Activated CD4-positive, alpha-beta T cell treated with anti-CD3 and anti-CD28 coated beads for 4 hours (primary cell): ENCODE results near the gene TRMT61A.
A peak's percentile ranks its signal among the peaks of the same experiment; 100 is the strongest.

Experiments used
- DNase-seq, 2 donors: peaks; one replicate each; pipeline ENCODE4 v3.0.0-alpha.2; 2020

TRMT61A gene

DNA sequence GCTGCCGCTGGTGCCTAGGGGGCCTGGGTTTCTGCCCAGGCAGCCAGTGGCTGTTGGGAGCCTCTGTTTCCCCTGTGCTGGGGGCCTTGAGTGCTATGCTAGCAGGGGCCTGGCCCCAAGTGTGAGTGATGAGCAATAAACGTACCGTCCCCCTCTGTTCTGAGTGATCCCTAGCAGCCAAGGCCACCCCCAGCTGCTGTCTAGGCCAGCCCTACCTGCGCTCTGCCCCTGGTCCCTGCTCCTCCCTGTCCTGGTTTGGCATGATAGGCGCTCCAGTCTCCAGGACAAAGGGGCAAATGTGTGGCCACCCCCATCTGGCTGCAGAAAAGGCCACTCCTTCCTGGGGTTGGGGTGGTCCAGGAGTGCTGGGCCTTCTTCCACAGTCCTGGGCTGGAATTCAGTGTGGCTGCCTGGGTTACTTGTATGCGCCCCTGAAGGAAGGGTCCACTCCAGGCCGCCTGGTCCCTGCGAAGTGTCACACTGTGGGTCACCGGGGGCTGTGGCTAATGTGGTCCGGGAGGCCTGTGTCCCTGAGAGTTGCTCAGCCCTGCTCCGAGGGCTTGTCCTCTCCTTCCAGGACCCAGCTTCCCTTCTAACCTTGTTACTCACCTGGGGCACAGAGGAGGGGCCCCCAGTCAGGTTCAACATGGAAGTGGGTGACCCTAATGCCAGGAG is 7.0 kb downstream of the TRMT61A start:
- DNase-seq = no peak

DNA sequence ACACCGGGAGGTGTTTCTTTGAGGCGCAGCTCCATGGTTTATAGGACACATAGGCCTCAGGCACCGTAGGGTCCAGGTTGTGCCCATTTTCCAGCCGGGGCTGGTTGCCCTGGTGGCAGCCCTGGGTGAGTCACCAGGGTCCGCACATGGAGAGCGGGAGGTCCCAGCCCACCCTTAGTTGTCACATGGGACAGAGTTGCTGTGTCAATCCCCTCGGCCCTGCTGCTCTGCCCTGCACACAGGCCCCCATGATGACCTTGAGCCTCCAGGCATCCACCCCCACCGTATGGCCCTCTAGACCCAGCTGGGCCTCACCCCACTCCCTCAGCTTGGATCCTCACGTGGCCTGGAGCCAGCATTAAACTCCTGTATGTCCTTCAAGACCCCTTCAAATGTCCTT is 7.7 kb downstream of the TRMT61A start:
- DNase-seq = no peak

DNA sequence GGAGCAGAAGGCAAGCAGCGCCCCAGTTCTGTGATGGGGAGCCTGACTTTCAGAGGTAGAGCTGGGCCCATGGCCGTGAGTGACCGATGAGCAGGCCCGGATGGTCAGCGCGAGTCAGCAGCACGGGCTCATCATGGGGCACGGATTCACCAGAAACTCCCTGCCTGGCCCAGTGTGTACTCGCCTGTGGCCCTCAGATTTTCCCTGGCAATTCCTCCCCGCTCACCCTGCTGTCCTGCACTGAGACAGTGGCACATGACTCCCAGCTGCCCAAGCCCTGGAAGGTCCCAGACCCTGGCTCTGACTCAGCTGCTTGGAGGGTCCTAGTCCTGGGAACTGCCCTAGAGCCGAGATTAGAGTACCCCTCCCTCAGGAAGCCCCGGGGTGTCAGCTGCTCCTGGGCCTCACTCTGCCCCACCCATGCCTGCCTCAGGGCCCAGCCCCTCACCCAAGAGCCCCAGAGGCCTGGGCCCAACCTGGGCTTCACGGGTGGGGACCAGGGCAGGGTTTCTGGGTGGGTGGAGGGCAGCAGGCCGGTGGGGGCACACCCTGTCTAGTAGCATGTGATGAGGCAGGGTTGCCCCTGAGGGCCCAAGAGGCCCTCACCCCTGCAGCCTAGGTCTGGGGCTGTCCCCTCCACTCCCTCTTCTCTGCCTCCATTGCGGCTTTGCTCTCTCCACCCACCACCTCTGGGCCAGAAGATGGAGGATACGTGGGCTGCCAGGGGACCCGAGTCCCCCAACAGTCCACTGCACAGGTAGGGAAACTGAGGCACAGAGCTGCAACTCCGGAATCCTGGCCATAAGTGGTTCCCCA is 8.4 kb downstream of the TRMT61A start:
- DNase-seq = no peak

DNA sequence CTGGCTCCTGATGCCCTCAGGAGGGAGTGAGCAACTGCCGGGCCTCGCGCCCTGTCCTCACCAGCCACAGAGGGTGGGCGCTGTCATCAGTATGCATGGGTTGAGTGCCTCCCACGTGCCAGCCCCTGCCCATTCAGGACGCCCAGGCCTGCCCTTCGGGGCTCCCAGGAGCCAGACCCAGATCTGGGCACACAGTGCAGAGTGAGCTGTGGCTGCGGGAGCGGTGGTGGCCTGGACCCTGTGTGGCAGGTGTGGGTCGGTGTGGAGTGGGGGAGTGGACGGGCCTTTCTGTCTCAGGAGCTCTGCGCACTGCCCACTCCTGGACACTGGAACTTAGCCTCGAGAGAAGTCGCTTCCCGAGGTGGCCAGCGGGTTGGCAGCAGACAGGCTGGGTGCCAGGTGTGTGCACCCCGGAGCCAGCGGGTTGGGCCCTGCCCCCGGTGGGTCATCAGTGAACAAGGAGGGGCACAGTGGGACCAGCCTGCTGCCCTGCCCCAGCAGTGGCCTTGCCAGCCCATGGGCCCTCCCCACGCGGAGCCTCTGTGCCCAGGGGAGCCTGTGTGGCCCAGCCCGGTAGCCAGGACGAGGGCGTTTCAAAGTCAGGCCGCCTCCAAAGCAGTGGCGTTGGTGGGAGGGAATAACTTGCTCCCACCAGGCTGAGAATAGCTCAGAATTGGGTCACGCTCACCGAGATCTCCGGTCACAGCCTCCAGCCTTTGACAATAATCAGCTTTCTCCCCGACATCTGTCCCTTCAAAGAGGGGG is 9.5 kb downstream of the TRMT61A start:
- DNase-seq = no peak

DNA sequence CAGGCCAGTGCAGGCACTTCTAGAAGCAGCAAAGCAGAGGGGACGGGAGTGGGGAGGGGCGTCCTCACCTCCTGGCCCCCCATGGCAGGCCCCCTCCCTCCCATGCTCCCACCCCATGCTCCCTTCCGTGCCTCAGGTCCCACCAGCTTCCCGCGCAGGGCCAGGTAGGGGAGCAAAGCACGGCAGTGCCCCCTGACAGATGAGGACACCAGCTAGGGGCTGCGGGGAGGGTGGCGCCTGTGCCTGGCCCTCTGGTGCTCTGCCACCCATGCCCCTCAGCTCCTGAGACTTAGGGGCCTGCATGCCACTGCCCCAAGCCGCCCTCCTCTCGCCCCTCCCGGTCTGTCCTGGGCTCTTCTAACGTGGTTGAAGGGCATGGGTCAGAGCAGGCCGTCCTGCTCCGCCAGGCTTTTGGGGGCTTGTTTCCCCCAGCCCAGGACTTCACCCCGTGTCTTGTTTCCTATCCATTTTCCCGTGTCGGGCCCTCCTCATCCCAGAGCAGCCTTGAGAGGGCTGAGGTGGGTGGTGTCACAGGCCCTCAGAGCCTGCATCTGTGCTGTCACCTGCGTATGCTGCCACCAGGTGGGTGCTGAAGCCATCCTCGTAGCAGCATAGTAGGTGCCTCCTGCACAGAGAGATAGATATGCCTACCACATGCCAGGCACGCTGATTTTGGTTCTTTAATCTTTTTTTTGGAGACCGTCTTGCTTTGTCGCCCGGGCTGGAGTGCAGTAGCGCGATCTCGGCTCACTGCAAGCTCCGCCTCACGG is 10.2 kb downstream of the TRMT61A start:
- no peak for DNase-seq

DNA sequence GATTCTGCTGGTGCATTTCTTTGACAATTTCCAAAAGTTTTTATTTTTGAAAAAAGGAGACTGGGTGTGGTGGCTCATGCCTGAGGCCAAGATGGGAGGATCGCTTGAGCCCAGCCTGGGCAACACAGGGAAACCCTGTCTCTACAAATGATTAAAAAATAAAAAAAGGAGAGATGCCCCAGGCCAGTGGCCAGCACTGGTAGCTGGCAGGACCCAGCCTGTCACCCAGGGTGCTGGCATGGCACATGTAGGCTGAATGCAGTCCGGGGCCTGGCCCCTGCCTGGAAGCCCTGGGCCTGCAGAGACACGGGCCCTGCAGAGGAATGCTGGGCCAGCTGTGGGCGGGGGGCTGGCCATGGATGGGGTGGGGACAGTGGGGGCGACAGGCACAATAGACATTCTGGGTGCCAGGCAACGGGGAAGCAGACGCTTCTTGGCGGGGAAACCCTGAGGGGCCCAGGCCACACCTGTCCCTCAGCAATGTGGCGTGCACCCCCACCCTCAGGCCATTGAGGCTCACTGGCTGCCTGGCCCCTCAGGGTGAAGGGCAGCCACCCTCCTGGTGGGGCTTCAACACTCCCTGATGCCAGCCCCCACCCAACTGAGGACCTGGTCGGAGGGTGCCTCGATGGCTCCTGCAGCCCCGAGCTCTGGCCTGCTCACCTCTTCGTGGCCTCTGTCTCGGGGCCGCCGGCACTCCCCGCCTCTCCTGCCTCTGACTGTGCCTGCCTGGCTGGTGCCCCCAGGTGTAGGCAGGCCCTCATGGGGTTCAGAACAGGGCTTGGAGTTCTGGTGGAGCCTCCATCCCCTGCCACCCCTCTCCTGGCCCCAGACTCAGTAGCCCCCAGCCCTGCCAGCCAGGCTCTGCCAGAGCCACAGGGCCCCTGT is 12.1 kb downstream of the TRMT61A start:
- DNase-seq = no peak

DNA sequence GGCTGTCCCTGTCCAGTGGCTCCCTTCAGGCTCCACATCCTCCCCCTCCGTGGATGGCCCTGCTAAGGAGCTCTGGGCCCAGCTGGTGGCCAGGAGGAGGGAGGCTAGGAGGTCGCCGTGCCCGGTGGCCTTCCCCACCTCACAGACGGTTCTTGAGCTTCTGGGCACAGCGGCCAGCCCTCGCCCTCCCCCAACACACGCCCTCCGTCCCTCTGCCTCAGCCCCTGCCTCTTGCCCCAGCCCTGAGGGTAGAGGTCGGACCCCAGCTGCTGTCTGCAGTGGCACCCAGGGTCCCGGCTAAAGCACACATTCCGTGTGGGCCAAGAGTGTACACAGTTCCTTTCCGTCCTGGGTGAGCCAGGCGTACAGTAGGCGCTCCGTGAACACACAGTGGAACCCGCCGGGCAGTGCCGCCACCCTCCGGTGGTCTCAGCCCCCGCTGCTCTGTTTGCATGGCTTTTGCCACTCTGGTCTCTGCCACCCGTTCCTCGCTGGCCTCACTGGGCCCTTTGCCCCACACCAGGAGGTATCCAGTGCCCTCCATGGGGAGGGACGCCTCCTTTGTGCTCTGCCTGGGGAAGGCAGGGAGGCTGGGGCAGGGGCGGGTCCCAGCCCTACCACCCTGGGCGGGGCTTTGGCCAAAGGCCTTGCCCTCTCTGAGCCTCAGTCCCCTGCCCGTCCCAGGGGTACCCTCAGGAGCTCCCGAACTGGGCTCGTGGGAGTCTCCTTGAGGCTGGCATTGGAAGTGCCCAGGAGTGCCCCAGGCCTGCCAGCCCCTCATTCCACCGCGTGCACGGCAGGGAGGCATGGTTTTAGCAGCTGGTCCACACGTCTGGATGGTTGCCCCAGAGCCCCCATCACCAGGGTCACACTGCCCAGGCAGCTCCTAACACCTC is 13.0 kb downstream of the TRMT61A start:
- no peak for DNase-seq

DNA sequence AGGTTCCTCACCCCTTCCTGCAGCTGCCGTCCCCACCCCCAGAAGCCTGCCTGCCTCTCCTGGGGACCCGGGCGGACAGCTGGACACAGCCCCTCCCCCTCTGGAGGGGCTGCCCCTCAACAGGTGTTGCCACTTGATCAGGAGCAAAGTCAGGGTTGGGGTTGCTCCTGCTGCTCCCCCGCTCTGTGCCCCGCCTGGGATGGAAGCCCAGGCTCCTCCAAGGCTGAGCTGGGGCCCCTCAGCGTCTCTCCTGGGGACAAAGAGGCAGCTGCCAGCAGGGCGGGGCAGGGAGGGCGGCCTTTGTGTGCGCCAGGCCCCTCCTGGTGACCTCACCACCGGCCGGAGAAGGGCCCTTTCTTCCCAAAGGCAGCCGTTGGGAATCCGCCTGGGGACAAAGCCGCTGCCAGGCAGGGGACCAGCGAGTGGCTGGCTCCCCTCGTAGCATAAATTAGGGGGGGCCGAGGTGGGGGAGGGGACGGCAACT is 13.7 kb downstream of the TRMT61A start:
- DNase-seq = no peak

DNA sequence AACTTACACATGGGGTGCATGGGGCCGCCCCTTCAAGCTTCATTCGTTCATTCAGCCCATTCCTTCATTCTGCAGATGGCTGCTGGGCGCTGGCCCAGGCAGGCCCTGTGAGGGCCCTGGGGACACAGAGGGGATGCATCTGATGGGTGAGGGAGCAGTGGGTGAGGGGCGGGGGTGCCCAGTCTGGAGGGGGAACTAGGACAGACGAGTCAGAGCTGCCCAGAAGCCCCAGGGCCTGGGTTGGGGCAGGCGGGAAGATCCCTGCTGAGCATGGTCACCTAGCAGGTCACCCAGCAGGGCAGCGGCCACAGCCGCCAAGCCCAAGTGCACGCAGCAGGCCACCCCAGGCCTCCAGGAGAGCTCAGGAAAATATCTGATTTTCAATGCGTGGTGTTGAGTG is 14.1 kb downstream of the TRMT61A start:
- DNase-seq = no peak

DNA sequence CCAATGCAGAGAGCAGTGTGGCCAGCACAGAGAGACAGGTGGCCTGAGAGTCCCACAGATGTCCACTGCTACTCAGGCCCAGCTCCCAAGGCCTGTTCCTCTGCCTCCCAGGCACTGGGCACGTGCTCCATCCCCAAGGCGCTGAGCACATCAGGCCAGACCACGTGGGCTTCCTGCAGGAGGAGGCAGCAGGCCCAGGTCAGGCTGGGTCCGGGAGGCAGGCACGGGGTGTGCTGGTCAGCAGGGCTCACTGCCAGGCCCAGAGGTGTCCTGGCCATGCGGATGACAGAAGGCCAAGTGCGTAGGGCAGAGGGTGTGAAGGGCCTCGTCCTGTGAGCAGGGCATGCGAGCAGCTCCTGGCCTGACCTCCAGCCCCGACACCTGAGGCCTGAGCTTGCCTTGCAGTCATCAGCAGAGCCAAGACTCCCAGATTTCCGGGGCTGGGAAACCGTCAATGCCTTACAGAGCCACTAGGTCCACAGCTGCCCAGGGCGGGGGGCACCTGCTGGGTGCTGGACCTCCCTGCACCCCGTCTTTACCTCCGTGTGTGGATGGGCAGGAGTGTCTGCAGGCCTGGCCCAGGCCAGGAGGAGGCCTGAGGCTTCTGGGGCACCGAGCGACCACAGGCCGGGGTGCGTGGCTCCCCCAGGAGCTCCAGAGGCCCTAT is 14.9 kb downstream of the TRMT61A start:
- DNase-seq = no peak

DNA sequence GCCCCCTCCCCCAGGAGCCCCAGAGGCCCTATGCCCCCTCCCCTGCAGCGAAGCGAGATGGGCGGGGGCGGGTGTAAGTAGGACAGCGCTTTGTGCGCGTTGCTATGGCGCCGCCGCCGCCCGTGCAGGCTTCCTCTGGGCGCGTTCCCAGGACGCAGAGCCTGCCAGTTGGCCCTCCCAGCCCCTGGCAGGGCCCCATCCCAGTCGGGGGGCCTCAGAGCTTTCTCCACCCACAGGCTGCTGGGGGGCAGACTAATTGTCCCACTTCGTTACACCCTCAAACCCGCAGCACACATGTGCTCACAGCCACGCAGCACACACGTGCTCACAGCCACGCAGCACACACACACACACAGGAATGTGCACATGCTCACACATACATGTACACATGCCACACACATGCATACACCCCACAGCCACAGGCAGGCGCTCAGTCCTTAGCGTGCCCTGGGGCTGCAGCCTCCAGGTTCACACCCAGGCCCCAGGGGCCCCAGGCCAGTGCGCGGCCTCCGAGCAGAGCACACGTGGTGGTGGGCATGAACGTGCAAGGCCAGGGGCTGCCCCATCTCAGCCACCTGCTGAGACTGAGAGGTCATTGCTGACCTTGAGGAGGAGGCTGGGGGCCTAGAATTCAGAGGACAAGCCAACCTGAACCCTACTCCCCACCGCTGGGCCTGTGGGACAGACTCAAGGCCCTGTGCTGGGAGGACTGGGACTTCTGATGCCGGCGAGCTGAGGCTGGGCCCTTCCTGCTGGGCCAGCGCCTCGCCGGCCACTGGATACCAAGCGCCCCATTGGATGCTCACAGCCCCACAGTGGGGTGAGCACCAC is 15.6 kb downstream of the TRMT61A start:
- DNase-seq = no peak

DNA sequence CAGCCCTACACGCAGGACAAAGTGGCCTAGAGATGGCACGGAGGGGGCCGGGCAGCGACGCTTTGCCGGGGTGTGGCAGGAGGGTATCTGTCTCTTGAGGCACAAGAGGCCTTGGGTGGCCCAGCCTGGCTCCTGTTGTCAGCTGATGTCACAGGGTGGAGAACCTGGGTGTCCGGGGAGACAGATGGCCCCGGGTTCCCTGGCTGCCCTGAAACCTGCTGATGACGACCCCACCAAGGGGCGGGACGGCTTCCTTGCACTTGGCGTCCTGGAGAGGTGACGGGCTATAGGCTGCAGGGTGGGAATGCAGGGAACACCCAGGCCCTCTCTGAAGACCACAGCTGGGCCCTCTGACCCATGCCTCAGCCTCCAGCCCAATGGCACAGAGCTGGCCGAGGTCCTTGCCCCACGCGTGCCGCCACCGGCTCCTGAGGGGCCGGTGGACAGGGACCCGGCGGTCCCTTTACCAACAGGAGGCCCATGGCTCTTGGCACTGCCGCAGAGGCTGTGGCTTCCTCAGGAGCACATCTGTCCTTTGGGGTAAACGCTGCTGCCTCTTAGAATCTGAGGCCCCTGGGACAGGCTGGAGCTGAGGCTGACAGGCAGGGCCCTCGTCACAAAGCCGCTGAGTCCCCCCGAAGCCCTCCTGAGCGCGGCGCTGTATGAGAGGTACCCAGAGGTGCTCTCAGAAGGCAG is 16.4 kb downstream of the TRMT61A start:
- DNase-seq = no peak

DNA sequence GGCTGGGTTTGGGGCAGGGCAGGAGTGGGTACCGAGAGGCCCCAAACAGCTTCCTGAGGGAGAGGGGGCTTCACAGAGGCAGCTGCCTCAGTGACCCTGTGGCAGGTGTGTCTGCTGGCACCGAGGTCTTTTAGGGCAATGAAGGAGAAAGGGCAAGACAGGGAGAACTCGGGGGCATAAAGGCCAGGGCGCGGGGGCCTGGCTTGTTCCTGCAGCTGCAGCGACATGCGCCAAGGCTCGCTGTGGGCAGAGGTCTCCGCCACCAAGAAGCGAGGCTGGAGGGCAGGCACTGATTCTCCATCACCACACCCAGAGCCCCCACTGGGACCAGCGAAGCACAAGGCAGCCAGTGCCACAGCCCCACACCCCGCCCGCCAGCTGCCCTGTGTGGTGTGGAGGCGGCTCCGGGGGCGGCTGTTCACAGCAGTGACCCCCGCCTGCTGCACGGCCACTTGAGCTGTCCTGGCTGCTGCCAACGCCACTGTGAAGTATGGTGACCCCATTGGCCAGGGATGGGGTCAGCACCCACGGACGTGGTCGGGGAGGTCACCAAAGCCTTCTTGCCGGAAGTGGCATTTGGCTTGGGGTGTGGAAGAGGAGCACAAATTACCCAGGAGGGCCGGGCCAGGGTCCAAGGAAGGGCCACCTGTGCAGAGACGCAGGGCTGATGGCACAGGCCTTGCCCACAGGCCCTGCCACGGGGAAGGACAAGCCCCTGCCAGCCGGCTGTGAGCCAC is 17.1 kb downstream of the TRMT61A start:
- DNase-seq = no peak

DNA sequence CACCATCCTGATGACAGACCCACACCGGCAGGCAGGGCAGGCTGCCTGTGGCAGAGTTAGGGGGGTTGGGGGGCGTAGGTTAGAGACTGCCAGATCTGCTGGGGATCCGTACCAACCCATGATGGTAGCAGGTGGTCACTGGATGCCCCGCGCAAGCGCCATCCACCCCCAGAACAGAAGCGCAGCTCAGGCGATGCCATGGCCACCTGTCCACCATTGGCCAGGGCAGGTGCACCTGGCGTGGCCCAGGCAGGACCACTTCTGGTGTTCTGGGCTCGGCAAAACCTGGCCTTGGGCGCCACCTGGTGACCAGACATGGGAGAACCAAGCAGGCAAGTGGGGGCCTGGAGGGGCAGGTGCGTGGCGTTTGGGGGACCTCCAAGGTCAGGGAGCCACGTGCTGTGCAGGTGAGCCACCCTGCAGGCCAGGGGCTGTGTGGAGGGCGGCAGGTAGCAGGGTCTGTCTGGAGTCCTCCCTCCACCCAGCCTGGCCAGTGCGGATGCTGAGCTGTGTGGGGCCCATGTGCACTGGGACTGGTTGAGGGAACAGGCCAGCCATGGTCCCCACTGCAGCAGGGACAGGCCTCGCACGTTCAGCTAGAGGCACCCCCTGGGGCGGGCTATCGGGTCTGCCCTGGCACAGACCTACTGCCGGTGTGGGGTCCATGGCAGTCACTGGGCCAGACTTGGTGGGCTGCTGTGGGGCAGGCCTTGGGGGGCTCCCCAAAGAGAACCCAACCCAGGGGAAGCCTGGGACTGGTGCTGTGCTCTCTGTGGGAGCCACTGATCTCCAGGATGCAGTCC is 17.9 kb downstream of the TRMT61A start:
- DNase-seq = peak; percentile 73 to 79

DNA sequence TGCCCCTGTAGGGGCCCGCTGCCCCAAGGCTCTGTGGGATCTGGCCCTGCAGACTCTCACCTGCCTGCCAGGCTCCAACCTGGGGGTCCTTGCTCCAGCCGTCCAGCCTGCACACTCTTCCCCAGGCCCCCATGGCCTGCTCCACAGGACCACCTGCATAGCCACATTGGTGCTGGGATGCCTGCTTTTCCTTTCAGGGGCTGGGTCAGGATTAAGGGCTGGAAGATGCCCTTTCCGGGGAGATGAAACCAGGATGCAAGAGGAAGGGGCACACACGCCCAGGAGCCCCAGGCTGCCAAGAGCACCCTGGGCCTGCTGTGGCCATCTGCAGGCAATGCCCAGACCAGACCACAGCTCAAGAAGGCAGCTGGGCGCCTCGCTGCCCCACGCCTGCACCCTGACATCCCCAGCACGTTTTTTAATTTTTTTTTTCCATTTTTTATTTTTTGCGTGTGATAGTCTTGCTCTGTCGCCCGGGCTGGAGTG is 18.5 kb downstream of the TRMT61A start:
- no peak for DNase-seq

DNA sequence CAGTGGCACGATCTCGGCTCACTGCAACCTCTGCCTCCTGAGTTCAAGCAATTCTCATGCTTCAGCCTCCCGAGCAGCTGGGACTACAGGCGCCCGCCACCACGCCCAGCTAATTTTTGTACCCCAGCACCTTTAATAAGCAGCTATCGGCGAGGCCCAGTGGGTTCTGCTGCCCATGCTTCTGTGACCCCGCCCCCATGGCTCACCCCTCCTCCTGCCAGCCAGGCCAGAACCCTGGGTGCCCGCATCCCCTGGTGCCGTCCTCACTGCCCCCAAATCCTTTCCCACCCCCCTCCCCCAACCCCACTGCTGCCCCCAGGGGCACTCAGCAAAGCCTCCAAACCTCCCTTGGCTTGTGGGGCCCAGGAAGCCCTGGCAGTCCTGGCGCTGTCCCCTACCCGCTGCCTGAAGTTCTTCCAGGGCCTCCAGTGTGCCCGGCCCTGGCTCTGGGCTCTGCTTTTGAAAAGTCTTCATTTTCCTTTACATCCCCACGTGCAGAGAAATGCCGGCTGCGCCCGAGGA is 19.0 kb downstream of the TRMT61A start:
- DNase-seq = no peak
